ENCODE measurements around the gene SLC1A4.
"Not testable (repeated sequence)": the region's sequence is repeated elsewhere in the genome, so short reads cannot be mapped to it uniquely, and the experiment has no call there.

The SLC1A4 gene

GRCh38 chr2:65019675-65020195 is 30.5 kb downstream of the SLC1A4 start:
- TF ChIP-seq CTCF (IDR thresholded peaks at IDR 0.05; ENCODE audit: low read depth, low read length), result no peak
- Histone ChIP-seq H3K4me3 (ENCODE audit: low read depth, low read length) (no peak overlapping the region), H3K36me3 (no peaks in the 10 kb centered on the region), H3K27me3 (no peaks in the 10 kb centered on the region), H3K9me3 (no peaks in the 10 kb centered on the region), H3K4me1 (peaks cover 3% of the 10 kb centered on the region; the same call in 1 of the 2 replicates)
- peak; percentile 13 for DNase-seq

- DNase-seq; H3K27me3 ChIP-seq; H3K36me3 ChIP-seq; H3K4me3 ChIP-seq (ENCODE audit: low read depth, low read length); H3K4me1 ChIP-seq; H3K9me3 ChIP-seq: not testable (repeated sequence)
Measured at GRCh38 chr2:65020251-65020650, 31.1 kb downstream of the SLC1A4 start.

GRCh38 chr2:65020943-65021528 is 31.8 kb downstream of the SLC1A4 start:
- Histone ChIP-seq H3K4me1 (peaks cover 3% of the 10 kb centered on the region; the same call in 1 of the 2 replicates), H3K9me3 (no peaks in the 10 kb centered on the region), H3K36me3 (no peaks in the 10 kb centered on the region), H3K4me3 (ENCODE audit: low read depth, low read length) (no peak overlapping the region), H3K27me3 (no peaks in the 10 kb centered on the region)
- DNase-seq, result no peak
- TF ChIP-seq CTCF (IDR thresholded peaks at IDR 0.05; ENCODE audit: low read depth, low read length), result no peak

- Histone ChIP-seq H3K9me3 (no peaks in the 10 kb centered on the region), H3K4me1 (peaks cover 3% of the 10 kb centered on the region; the same call in 1 of the 2 replicates), H3K4me3 (ENCODE audit: low read depth, low read length) (no peak overlapping the region), H3K36me3 (no peaks in the 10 kb centered on the region), H3K27me3 (no peaks in the 10 kb centered on the region)
- peak; percentile 74 for DNase-seq
- no peak for TF ChIP-seq CTCF (IDR thresholded peaks at IDR 0.05; ENCODE audit: low read depth, low read length)
Measured at GRCh38 chr2:65021709-65022108, 32.5 kb downstream of the SLC1A4 start.

- DNase-seq, result no peak
- no peaks in the 10 kb centered on the region for H3K9me3 ChIP-seq
- no peaks in the 10 kb centered on the region for H3K36me3 ChIP-seq
- H3K27me3 ChIP-seq, result no peaks in the 10 kb centered on the region
- no peak for TF ChIP-seq CTCF (IDR thresholded peaks at IDR 0.05; ENCODE audit: low read depth, low read length)
- H3K4me1 ChIP-seq, result peaks cover 3% of the 10 kb centered on the region; the same call in 1 of the 2 replicates
- no peak overlapping the region for H3K4me3 ChIP-seq (ENCODE audit: low read depth, low read length)
Measured at GRCh38 chr2:65022189-65022588, 33.0 kb downstream of the SLC1A4 start.

GRCh38 chr2:65023742-65024141 is 34.5 kb downstream of the SLC1A4 start:
- no peak for TF ChIP-seq CTCF (IDR thresholded peaks at IDR 0.05; ENCODE audit: low read depth, low read length)
- DNase-seq, result no peak
- Histone ChIP-seq H3K36me3 (no peaks in the 10 kb centered on the region), H3K27me3 (no peaks in the 10 kb centered on the region), H3K9me3 (no peaks in the 10 kb centered on the region), H3K4me1 (peaks cover 3% of the 10 kb centered on the region; the same call in 1 of the 2 replicates), H3K4me3 (ENCODE audit: low read depth, low read length) (no peak overlapping the region)
